Stomach (tissue), 9 donors: ENCODE results near the gene TMEM144. TPM values are rescaled to one million over a fixed set of nuclear protein-coding genes. Genes with fewer than 3 reads are reported as not detected.

Experiments used
- DNase-seq, 2 donors: peaks; one replicate each; pipeline versions ENCODE4 v3.0.0 to v3.0.0-alpha.2; 2013 to 2019
- H3K27ac ChIP-seq, 5 donors: fragments of 200-600 bp in 4 of 5; sonication (generic) in 4 of 5; one replicate each; pipeline ENCODE4 v1.5.1; 2013 to 2019; ENCODE audit warnings: mild to moderate bottlenecking in 1 of 5, moderate library complexity in 1 of 5
- H3K27me3 ChIP-seq, 3 donors: fragments of 200-600 bp; sonication (generic); one replicate each; pipeline ENCODE4 v1.5.1; 2017 to 2019; ENCODE audit warnings: mixed run types in 1 of 3
- H3K36me3 ChIP-seq, 4 donors: fragments of 200-600 bp; sonication (generic); 1 replicate in 3 of 4; 2 replicates in 1 of 4; pipeline ENCODE4 v1.5.1; 2016 to 2019
- H3K4me1 ChIP-seq, 4 donors: fragments of 200-600 bp; sonication (generic); one replicate each; pipeline ENCODE4 v1.5.1; 2016 to 2019
- H3K4me3 ChIP-seq, 4 donors: fragments of 200-600 bp; sonication (generic) in 3 of 4; one replicate each; pipeline ENCODE4 v1.5.1; 2016 to 2019; ENCODE audit warnings: mild to moderate bottlenecking in 1 of 4
- H3K9me3 ChIP-seq, 4 donors: fragments of 200-600 bp; sonication (generic); one replicate each; pipeline ENCODE4 v1.5.1; 2016 to 2019
- CTCF ChIP-seq, 7 experiments: fragments of 450-650 bp in 4 of 7; fragments of 200-600 bp in 3 of 7; sonication (generic) in 3 of 7; IDR thresholded peaks; one replicate each; pipeline ENCODE4 v1.5.1; 2016 to 2019; ENCODE audit warnings: antibody characterized with exemption in 7 of 7, control low read depth in 2 of 7, mild to moderate bottlenecking in 1 of 7
- EP300 ChIP-seq: sonication (generic); formaldehyde crosslinking; IDR thresholded peaks from one replicate; pipeline ENCODE4 v1.6.1; 2017; ENCODE audit warnings: antibody characterized with exemption
- POLR2A ChIP-seq, 4 donors: fragments of 450-650 bp; IDR thresholded peaks; one replicate each; pipeline ENCODE4 v1.6.1; 2016; ENCODE audit warnings: antibody characterized with exemption in 4 of 4, control low read depth in 2 of 4, mild to moderate bottlenecking in 1 of 4, moderate library complexity in 1 of 4
- POLR2AphosphoS5 ChIP-seq, 3 donors: sonication (generic); formaldehyde crosslinking; IDR thresholded peaks; one replicate each; pipeline ENCODE4 v1.6.1; 2016; ENCODE audit warnings: antibody characterized with exemption in 3 of 3
- WGBS, 5 donors: extraction: QIAGEN DNeasy Blood & Tissue Kit in 3 of 5; methylation state at CpG; one replicate each; pipeline versions ENCODE4 v1.1.5 to v1.1.7; 2013 to 2018; 5-methylcytosine and 5-hydroxymethylcytosine counted together
- intact Hi-C: fragments of 100-400 bp; cut with DNase I; formaldehyde crosslinking; loops from one replicate; pipeline ENCODE4 v1.15.1; 2023; ENCODE audit warnings: low total_unique reads
- polyA plus RNA-seq, 3 donors: library from polyadenylated mRNA; stranded (reverse); fragments of 200-250 nt; gene quantifications; one replicate each; pipeline ENCODE4 v1.2.3, GENCODE V29; 2013
- total RNA-seq, 5 donors: library from RNA; depleted of rRNA; stranded (reverse); fragments of >200 nt; gene quantifications; one replicate each; pipeline versions ENCODE4 v1.1.0 to v1.2.3, GENCODE V29; 2014 to 2016
- donor health status: healthy with polysubstance abuse.
- donor health status: Bipolar disorder and iron deficiency.
- donor health status: healthy.

Gene TMEM144
- total and polyA plus RNA-seq, 8 donors, result 2.0 to 58.2 (median 2.8) TPM; not detected in 1

DNA sequence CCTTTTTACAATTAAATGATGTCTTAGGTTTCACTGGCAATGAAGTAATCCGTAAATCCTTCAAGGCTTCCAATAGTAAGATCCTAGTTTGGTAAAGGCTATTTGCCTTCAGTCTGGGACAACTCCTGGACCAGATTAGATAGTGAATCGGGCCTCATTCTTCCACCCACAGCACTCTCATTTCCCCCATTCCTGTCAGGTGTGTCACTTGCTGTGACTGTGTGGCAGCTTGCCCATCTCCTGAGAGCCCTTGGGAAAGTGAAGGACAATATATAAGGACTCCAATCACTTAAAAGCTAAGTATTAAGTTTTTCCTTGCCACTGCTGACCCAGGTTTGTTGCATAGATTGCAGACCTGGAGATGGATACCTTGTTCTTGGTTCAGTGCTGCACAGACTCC is 34.2 kb upstream of the TMEM144 start:
- H3K9me3 ChIP-seq, result no peaks in the 10 kb centered on the region
- intact Hi-C loops, result no loop called here
- peak in 1 of 2 donors; percentile 71 for DNase-seq
- H3K4me1 ChIP-seq, result peaks cover 5 to 50% (median 31%) of the 10 kb centered on the region in 4 donors
- H3K36me3 ChIP-seq, result no peaks in the 10 kb centered on the region
- 24 to 51% (median 30%) methylated on average over 2 of the region's 2 CpGs for WGBS, 5 donors
- no peak overlapping the region for H3K4me3 ChIP-seq
- H3K27me3 ChIP-seq, result no peaks in the 10 kb centered on the region
- H3K27ac ChIP-seq, result peak overlapping the region; percentile 5 to 56 (median 20)
- TF ChIP-seq POLR2AphosphoS5 (IDR thresholded peaks at IDR 0.05), result peak in 1 of 3 donors; percentile 59
- TF ChIP-seq POLR2A (IDR thresholded peaks at IDR 0.05), result no peak
- TF ChIP-seq EP300, result no peak

GRCh38 chr4:158176776-158177175 is 33.5 kb upstream of the TMEM144 start:
- intact Hi-C loops, result no loop called here
- Histone ChIP-seq H3K27ac (peak overlapping the region in 4 of 5 donors; percentile 5 to 49 (median 20)), H3K9me3 (no peaks in the 10 kb centered on the region), H3K4me3 (no peak overlapping the region), H3K27me3 (no peaks in the 10 kb centered on the region), H3K36me3 (no peaks in the 10 kb centered on the region), H3K4me1 (peaks cover 5 to 50% (median 31%) of the 10 kb centered on the region in 4 donors)
- TF ChIP-seq POLR2A (IDR thresholded peaks at IDR 0.05) (no peak), CTCF (IDR thresholded peaks at IDR 0.05) (no peak), EP300 (no peak), POLR2AphosphoS5 (IDR thresholded peaks at IDR 0.05) (no peak)
- DNase-seq, result no peak

GRCh38 chr4:158179465-158179864 is 30.8 kb upstream of the TMEM144 start:
- intact Hi-C loops, result no loop called here
- Histone ChIP-seq H3K27ac (no peak overlapping the region), H3K27me3 (no peaks in the 10 kb centered on the region), H3K9me3 (no peaks in the 10 kb centered on the region), H3K36me3 (no peaks in the 10 kb centered on the region), H3K4me3 (no peak overlapping the region), H3K4me1 (peaks cover 0 to 23% (median 16%) of the 10 kb centered on the region in 4 donors)
- TF ChIP-seq EP300, result no peak
- TF ChIP-seq POLR2AphosphoS5 (IDR thresholded peaks at IDR 0.05), result no peak
- DNase-seq, result no peak
- WGBS, 5 donors, result 69 to 87% (median 76%) methylated on average over 3 of the region's 3 CpGs

- Histone ChIP-seq H3K9me3 (no peaks in the 10 kb centered on the region), H3K4me1 (peaks cover 0 to 1% (median under 1%) of the 10 kb centered on the region in 4 donors), H3K36me3 (no peaks in the 10 kb centered on the region), H3K27ac (no peak overlapping the region), H3K27me3 (no peaks in the 10 kb centered on the region), H3K4me3 (no peak overlapping the region)
- DNase-seq, result no peak
- TF ChIP-seq CTCF (IDR thresholded peaks at IDR 0.05), result no peak
- no peak for TF ChIP-seq EP300
- TF ChIP-seq POLR2A (IDR thresholded peaks at IDR 0.05), result no peak
- no peak for TF ChIP-seq POLR2AphosphoS5 (IDR thresholded peaks at IDR 0.05)
- 67 to 83% (median 78%) methylated on average over 5 of the region's 5 CpGs for WGBS, 5 donors
- intact Hi-C loops, result no loop called here
Measured at GRCh38 chr4:158181906-158182305, 28.4 kb upstream of the TMEM144 start.

DNA sequence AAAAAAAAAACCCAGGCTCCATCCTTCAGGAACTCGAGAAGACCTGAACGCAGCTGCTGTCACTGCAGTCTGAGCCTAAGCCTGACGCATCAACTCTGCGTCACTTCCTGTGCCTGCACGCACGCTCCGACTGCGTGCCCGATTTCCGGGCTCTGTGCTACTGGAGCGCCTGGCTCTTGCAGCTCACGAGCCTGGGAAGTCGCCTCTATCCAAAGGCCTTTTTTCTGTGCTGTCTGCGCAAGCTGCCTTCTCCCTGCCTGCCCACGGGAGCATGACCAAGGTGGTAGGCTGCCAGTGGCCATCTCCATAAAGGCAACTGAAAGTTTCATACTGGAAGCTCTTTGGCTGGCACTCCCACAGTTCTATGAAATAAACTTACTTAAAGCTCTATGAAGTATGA is 27.6 kb upstream of the TMEM144 start:
- Histone ChIP-seq H3K4me1 (no peaks in the 10 kb centered on the region), H3K9me3 (no peaks in the 10 kb centered on the region), H3K27me3 (no peaks in the 10 kb centered on the region), H3K4me3 (no peak overlapping the region), H3K36me3 (no peaks in the 10 kb centered on the region), H3K27ac (peak overlapping the region in 1 of 5 donors; percentile 8)
- no peak for DNase-seq
- 90 to 94% (median 91%) methylated on average over 15 of the region's 15 CpGs for WGBS, 5 donors
- intact Hi-C loops, result no loop called here
- no peak for TF ChIP-seq POLR2AphosphoS5 (IDR thresholded peaks at IDR 0.05)
- TF ChIP-seq CTCF (IDR thresholded peaks at IDR 0.05), result no peak
- TF ChIP-seq POLR2A (IDR thresholded peaks at IDR 0.05), result no peak
- TF ChIP-seq EP300, result no peak
